Measurements from ENCODE around the gene PAWR.

DNA sequence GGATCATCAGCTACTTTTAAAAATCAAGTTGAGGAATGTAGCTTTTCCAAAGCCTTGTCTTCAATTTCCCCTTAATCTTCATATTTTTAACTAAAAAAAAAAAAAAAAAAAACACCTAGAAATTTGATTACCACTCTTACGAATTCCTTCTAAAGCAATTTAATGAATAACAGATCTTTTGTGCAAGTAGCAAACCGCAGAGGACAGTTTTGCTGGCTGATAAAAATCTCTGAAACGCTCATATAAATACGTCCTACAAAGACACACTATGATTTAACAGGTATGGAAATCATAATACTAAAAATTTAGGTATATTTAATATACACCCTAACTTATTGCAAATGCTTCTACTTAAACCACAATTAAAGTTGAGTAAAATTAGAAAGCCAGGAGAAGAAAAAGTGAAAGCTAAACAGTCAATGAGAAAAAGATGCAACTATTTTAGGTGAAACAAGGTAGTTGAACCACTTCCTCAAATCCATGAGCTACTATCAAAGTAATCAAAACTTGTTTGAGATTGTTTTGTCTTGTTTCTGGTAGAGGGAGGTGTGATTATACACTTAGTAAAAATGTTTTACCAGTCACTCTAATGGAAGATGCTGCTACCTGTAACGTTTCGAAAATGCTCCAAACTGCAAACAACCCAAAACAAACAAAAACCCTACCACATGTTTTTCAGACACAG lies 2.2 kb downstream of the PAWR start:
- no peak for TF ChIP-seq POLR2A (IDR thresholded peaks at IDR 0.05)
- TF ChIP-seq, protein P1, sequence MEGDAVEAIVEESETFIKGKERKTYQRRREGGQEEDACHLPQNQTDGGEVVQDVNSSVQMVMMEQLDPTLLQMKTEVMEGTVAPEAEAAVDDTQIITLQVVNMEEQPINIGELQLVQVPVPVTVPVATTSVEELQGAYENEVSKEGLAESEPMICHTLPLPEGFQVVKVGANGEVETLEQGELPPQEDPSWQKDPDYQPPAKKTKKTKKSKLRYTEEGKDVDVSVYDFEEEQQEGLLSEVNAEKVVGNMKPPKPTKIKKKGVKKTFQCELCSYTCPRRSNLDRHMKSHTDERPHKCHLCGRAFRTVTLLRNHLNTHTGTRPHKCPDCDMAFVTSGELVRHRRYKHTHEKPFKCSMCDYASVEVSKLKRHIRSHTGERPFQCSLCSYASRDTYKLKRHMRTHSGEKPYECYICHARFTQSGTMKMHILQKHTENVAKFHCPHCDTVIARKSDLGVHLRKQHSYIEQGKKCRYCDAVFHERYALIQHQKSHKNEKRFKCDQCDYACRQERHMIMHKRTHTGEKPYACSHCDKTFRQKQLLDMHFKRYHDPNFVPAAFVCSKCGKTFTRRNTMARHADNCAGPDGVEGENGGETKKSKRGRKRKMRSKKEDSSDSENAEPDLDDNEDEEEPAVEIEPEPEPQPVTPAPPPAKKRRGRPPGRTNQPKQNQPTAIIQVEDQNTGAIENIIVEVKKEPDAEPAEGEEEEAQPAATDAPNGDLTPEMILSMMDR (IDR thresholded peaks at IDR 0.05): no peak
